NOMO-1 (cell line): ENCODE measurements around the gene RALGPS1.

ENCODE experiments used
- DNase-seq, 2 experiments: peaks; one replicate each; lab custom pipeline; 2025; ENCODE audit not compliant: unreplicated experiment in 2 of 2; lab: John Stamatoyannopoulos, UW

The RALGPS1 gene

DNA sequence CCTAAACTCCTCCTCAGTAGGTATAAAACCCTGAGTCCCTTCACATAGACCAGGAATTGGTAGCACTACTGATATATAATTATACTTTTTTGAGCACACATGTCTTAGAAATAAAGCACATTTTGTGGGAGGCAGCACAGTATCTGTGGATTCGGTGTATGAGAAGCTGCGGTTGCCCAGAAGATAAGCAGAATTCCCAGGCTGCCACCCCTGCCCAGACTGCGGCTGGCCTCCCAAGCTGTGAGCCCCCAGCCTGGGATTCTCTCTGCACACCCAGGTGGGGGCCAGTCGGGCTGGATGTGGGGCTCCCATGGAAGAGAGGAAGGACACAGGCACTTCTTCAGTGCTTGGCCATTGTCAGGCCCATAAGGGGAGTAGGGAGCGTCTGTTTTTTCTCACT is 233.4 kb downstream of the RALGPS1 start:
- DNase-seq = no peak

DNA sequence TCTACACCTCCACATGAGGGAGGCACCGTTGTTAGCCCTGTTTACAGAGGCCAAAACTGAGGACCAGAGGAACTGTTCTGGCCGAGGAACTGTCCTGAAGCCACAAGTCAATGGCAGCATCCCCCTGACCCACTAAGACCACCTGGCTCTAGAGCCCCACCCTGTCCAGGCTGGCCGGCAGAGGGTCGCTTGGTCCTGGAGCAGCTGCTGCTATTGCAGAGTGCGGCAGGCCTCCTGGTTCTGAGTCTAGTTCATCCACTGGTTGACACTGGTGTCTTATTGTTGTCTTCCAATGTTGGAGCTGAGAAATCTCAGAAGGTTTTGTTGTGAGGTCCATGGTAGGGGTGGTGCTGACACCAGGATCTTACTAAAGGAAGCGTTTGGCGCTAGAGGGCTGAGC is 234.4 kb downstream of the RALGPS1 start:
- DNase-seq = no peak

DNA sequence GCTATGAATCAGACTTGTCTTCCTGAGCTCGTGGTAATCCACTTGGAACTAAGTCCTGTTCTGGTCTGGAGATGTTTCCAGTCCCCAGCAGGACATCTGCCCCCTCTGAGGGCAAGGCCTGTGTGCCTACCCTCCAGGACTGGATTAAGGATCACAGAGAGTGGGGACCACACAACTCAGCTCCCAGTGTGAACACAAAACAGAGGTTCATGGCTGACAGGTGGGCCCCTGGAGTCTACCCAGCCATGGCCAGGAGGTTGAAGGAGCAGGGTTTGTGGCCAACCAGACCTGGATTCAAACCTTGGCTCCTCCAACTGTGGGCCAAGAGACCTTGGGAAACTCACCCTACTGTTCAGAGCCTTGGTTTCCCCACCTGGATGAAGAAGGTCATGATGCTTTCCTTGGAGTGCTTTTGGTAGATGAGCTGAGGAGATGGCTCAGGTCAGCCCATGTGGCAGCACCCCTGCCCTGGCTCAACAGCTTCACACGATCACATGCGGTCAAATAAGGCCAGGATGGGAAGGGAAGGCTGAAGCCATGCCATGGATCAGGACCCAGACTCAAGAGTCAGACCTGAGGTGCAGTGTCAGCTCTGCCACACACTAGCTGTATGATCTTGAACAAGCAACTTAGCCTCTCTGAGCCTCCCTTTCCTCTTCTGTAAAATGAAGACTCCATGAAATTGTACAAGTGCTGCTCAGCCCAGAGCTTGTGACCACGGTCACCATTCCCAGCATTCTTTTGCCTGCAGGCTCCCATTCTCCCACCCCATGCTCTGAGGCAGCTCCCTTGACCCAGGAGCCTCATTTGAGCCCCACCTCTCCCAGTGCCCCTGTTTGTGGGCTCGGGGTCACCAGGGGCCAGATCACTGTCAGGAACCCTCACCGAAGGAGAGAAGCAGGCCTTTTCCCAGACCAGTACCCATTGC is 235.1 kb downstream of the RALGPS1 start:
- no peak for DNase-seq

DNA sequence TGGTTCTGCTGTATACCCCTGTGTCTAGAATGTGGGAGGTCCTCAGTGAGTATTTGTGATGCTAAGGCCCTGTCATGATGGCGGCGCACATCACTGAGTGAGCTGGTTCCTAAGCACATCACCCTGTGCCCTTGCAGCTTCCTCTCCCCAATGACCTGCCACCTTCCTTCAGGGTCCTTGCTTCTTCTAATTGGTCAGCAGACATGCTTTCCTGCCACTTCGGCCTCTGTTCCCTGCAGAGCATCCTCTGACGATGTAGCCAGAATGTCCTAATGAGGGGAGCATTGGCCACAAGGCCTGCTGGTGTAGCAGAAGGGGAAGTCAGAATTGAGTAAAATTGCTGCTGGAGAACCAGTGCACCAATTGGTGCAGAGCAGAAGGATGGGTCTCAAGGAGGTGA is 238.9 kb downstream of the RALGPS1 start:
- peak in 1 of 2 experiments; percentile 33 for DNase-seq

DNA sequence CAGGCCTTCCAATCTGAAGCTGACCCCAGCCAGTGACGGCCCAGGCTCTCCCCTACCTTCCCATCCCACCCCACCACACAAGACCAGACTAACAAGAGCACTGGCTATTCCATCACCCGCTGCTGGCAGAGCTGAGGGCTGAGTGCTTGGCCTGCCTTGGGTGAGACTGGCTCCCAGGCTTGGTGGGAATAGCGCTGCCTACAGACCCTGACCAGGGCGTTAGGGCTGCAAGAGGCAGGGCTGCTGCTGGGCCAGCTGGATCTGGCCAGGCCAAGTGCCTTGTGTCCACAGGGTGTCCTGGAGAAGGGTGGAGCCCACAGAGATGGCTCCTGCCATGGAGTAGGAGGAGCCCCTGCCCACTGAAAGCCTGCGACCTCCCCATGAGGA is 239.4 kb downstream of the RALGPS1 start:
- DNase-seq = no peak

DNA sequence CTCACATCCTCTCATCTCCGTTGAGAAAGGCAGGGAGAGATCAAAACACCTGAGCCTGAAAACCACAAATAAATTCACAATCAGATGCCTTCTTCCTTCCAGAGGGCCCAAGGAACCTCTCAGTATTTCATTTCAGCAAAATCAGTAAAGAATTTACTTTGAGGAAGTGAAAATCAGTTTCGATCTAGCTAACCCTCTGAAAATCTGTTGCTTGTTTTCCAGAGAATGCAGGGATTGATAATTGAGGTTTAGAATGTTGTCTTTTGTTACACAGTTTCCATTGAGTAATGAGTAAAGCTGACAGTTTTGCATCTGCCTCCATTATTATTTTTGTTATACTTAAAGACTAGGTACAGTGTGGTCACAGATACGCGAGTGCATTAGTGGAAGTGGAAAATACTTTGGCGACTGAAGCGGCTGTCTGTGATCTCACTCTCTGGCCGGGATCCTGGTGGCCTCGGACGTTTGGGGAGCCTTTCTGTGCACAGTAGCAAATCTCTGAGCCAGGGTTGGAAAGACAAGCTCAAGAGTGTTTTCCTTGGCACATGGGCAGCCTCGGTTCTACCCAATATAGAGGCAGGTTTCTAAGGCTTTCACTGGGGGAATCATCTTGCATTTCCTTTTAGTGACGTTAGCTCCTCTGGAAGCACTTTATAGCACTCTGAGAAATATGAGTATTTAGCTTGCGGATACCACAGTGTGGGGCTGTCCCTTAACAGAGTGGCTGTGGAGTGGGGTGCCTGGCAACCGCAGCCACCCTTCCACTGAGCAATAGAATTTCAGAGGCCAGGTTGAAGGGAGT is 240.0 kb downstream of the RALGPS1 start:
- peak; percentile 35 to 69 for DNase-seq

DNA sequence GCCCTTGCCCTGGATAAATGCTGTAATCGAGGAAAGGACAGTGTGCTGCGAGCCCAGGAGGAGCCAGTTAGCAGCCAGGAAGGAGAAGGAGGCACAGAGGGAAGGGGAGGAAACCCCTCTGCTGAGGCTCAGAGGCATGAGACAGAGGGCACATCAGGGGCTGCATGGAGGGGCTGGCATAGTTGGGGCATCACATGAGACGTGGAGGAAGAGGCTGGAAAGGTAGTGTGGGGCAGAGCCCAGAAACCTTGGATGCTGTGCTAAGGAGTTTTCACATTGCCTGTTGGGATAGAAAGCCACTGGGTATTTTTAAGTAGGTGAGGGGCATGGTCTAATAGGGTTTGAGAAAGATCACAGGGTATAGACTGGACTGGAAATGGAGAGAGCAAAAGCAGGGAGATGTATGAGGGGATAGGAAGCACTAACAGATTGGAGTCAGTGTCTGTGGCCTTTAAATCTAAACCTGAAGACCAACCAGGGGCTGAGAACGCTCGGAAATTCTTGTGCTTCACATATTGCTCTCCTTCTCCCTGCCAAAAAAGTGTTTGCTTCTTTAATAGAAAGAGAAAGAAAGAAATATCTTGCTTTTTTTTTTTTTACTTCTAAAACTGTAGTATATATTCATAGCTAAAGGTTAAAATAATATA is 240.9 kb downstream of the RALGPS1 start:
- DNase-seq = no peak

DNA sequence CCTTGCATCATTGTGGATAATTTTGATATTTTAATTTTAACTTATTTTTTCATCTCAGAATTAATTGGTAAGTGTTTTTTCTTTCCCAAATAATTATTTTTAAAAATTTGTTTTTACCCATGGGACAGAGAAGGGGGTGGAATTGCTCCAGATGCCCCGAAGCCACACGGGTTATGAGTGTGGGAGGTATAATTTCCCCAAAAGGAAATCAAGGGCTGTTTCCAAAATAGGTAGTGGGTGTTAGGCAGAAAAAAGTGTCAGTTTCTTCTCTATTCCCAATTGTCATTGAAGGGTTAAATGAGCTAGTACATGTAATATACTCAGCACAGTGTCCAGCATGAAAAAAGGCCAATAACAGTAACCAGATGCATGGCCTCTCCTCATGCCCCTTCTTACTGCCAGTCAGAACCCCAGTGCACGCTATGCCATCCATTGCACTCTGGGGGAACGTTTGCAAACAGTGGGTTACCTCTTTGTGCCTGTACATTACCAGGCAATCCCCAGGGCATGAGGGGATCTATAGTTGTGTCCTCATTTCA is 244.3 kb downstream of the RALGPS1 start:
- no peak for DNase-seq

DNA sequence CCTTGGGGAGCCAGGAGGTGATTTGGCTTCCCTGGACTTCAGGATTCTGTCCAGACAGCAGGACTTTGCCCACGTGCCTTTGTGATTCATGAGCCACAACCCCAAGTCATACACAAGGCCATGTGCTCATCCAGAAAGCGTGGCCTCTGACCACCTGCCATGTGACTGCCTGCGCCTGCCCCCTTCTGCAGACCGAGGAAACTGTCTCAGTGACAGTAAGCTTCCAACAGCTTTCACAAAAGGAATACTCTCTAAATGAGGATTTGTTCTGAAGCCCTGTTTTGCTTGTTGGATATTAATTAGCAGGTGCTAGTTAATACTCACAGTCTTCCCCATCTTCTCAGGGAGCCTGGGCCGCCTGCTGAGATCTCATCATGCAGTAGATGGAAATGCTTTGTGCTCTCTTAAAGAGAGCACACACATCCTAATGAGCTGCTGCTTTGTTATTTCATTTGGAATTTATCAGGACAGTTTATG is 244.8 kb downstream of the RALGPS1 start:
- DNase-seq = no peak

DNA sequence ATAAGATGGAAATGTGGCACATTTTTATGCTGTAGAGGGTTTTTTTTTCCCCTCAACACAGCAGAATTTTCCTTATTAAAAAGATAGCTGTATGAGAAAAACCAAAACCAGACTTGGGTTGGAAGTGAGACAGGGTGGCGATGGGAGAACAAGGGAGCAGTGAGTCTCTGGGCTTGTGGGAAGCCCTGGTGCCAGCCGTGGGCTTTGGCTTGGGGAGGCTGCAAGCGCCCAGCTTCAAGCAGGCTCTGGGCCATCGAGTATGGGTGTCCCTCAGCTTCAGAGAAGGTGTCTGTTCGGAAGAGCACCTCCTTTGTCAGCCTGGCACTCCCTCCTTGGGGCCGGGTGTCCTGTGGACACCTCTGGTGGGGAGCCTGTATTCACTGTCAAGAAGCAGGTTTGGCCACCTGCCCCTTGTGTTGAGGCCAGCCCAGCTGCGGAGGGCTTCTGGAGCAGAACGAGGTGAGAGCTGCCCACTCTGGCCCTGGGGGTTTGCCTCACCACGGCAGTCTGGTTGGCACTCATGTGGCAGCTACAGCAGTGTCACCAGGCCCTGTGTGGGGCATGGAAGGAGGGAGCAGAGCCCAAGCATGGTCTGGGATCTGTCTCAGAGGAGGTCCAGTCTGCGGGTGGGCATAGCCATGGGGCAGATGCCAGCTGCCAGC is 245.5 kb downstream of the RALGPS1 start:
- DNase-seq = no peak

DNA sequence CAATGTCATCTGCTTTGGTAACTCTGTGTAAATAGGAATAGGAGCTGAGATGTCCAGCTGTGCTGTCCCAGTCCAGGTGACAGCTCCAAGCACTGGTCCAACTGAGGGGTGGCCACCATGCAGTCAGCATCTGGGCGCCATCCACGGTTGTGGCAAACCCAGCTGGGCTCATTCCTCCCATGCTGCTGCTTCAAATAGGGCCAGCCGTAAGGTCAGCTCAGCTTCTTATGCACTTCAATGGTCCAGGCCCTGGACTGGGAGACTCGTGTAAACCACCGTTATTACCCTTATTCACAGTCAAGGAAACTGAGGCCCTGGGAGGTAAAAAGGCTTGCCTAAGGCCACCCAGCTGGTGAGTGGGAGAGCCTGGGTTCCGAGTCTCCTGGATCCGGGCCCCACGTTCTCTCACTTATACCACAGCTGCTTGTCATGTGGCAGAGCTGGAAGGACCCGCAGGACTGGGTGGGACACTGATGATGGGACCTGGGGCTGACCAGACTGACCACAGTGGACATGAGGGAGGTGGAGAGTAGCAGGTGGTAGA is 246.6 kb downstream of the RALGPS1 start:
- DNase-seq = no peak

DNA sequence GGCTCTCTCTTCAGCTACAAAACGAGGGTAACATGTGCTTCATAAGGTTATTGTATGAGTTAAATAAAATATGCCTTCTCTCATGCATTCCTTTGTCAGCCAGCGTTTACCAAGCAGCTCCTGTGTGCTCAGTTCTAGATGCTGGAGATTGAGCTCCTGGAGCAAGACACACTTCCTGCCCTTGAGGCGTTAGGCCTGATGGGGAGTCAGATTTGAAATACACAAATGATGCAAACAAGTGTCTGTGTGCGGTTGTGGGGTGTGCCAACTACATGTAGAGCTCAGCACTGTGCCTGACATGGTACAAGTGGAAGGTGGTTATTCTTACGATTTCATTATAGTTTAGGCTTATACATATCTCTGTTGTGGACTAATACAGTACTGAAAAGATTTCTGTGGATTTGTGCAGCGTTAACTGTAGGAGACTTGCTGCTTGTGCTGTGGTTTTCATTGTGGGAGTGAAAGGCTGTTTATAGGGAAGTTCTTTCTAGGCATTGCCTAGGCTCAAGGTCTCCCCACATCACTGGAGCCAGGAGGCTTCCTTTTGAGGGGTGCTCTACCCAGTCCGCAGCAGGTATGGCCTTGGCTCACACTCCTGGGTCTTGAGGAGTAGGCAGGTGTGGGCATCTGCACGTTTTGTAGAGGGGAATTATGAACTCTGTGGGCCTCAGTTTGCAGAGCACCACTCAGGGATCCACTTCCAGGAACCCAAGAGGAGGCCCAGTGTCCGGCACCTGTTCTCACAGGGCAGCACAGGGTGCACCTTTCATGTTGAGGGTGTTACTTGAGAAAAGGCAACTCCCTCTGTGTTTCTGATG is 247.7 kb downstream of the RALGPS1 start:
- DNase-seq = no peak

DNA sequence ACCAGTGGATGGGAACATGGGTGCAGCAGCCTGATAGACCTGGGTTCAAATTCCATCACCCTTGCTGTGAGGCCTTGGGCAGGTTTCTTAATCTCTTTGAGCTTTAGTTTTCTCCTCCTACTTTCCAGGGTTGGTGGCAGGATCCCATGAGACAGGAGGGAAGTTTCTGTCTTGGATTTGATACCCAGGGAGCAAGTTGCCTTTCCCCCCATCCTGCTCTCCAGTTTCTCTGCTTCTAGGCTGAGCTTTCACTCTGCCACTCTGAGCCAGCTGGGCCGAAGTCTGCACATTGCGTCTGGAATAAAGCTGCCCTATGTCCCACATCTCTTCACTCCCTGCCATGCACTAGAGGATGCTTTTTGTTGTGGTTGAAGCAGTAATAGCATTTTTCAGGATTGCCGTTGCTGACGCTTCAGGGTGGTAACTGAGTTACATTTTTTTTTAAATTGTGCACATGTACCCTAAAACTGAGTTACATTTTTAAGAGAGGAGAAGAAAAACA is 248.3 kb downstream of the RALGPS1 start:
- DNase-seq = no peak

DNA sequence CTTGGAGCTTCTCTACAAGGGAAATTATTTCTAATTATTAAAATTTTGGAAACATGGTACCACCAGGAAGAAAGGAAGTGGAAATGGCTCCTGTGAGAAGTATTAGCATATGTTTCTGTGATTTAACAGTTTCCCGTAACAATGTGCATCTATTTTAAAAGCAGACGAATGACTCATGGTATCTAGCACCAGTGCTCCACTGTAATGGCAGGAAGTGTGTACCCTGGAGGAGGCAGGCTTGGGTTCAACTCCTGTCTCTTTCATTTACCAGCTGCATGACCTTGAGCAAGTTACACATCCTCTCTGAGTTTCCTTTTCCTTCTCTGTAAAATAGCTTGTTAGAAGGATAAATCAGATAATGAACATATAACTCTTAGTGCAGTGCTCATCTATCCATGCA is 248.8 kb downstream of the RALGPS1 start:
- peak in 1 of 2 experiments; percentile 69 for DNase-seq

DNA sequence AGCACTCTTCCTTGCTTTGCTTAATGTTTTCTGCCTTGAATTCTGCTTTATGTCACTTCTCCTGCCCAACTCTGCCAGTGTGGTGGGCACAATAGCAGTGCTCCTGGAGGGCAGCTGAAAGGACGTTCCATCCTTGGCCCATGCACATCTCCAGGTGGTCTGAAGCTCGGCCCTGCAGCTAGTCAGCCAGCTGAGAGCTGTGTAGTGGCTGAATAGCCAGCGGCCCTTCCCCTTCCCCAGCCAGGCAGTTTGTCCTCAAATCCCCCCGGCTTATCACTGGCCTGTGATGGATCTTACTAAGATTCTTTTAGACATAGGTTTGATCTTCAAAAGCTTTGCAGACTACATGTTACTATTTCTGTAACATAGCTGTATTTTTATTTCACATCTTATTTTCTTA is 250.5 kb downstream of the RALGPS1 start:
- DNase-seq = no peak

DNA sequence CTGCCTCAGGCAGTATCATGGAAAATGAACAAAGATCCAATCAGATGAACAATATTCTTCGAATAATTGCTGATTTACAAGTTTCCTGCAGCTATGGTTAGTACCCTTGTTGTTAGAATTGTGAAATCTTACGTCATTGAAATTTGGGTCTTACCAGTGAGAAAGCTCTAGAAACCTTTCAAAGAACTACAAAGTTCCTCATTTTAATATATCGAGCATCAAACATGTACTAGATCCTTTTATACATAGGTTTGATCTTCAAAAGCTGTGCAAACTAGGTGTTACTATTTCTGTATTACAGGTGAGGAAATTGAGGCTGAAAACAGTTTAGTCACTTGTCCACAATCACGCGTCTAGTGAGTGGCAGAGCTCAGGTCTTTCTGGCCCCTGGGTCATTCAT is 251.5 kb downstream of the RALGPS1 start:
- DNase-seq = peak in 1 of 2 experiments; percentile 63

DNA sequence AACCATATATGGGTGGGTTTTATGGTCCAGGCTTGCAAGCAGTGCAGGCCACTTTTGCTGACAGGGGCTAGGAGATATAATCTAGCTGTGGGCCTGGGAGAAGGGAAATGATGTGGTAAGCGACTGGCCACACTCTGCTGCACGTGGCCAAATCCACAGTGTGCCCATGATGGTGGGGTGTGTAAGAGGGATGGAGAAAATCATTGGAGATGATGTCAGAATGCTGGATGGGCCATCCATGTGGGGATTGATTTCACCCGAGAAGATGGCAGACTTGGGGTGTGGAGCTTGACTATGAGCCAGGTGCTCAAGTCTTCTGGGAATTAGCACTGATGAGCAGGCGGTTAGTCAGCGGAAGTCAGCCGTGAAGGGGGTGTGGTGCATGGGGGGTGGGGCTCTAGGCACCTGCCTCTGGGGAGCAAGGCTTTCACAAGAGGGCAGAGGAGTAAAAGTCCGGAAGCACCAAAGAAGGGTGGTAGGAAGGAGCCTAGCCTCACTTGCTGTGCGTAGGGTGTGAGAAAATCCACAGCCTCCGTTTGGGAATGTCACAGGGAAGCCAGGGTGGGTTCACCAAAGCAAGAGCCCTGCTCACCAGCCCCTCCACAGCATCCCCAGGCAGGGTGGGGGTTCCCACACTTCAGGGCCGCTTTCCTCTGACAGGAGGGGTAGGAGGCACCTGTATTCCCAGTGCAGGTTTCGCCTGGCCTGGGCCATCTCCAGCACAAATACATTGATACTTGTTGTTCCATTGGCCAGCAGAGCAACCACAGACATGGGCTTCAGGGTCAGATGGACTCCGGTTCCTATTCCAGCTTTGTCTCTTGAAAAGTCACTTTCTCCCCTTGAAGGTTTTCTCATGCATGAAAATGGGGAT is 252.3 kb downstream of the RALGPS1 start:
- no peak for DNase-seq
